SW480 (cell line): ENCODE measurements around the gene PUS7.
"Not testable (repeated sequence)": the region's sequence is repeated elsewhere in the genome, so short reads cannot be mapped to it uniquely, and the experiment has no call there.

Experiments used
- DNase-seq: peaks from one replicate; pipeline ENCODE4 v3.0.0-alpha.2; 2016; ENCODE audit warnings: low spot score

Gene PUS7

GRCh38 chr7:105521717-105522463 is at the start of gene PUS7:
PUS7 (minus strand) TSS chr7:105522271; CDS start chr7:105508512, 13,759 bp downstream.
- peak; percentile 95 for DNase-seq

GRCh38 chr7:105567821-105568220 is 45.8 kb upstream of the PUS7 start:
- no peak for DNase-seq

- no peak for DNase-seq
Observed at GRCh38 chr7:105567024-105567423, 45.0 kb upstream of the PUS7 start.

GRCh38 chr7:105565190-105565589 is 43.1 kb upstream of the PUS7 start:
- DNase-seq, result no peak

GRCh38 chr7:105559926-105560325 is 37.9 kb upstream of the PUS7 start:
- DNase-seq, result no peak

- no peak for DNase-seq
Observed at GRCh38 chr7:105538339-105538738, 16.3 kb upstream of the PUS7 start.

GRCh38 chr7:105532709-105533460 is 10.8 kb upstream of the PUS7 start:
- no peak for DNase-seq

- DNase-seq, result peak; percentile 98
Observed at GRCh38 chr7:105531792-105532671, 10.0 kb upstream of the PUS7 start, which contains the start of gene RINT1. RINT1 (plus strand) TSS chr7:105532201; CDS start chr7:105532316, 115 bp downstream.

- no peak for DNase-seq
Observed at GRCh38 chr7:105530546-105530945, 8.5 kb upstream of the PUS7 start.

GRCh38 chr7:105530126-105530525 is 8.1 kb upstream of the PUS7 start:
- no peak for DNase-seq

- not testable (repeated sequence) for DNase-seq
Observed at GRCh38 chr7:105527737-105528136, 5.7 kb upstream of the PUS7 start.

- DNase-seq, result no peak
Observed at GRCh38 chr7:105524840-105525239, 2.8 kb upstream of the PUS7 start.

GRCh38 chr7:105524423-105524822 is 2.4 kb upstream of the PUS7 start:
- not testable (repeated sequence) for DNase-seq

- peak; percentile 88 for DNase-seq
Observed at GRCh38 chr7:105521027-105521716, 899 bp downstream of the PUS7 start.

- not testable (repeated sequence) for DNase-seq
Observed at GRCh38 chr7:105520620-105521019, 1.5 kb downstream of the PUS7 start.

GRCh38 chr7:105519353-105519752 is 2.7 kb downstream of the PUS7 start:
- no peak for DNase-seq

GRCh38 chr7:105515610-105516009 is 6.5 kb downstream of the PUS7 start:
- not testable (repeated sequence) for DNase-seq

- no peak for DNase-seq
Observed at GRCh38 chr7:105512926-105513526, 9.0 kb downstream of the PUS7 start.

- no peak for DNase-seq
Observed at GRCh38 chr7:105512415-105512814, 9.7 kb downstream of the PUS7 start.

- no peak for DNase-seq
Observed at GRCh38 chr7:105502173-105502572, 19.9 kb downstream of the PUS7 start.

GRCh38 chr7:105497016-105497415 is 25.1 kb downstream of the PUS7 start:
- DNase-seq, result no peak
